Measurements from ENCODE around the gene BCL11A. TPM values are rescaled to one million over a fixed set of nuclear protein-coding genes. Genes with fewer than 3 reads are reported as not detected.

Gene BCL11A
- total RNA-seq, 1 experiment from 2014 or later, result 91.4 TPM

- H2BK15ac ChIP-seq (ENCODE audit: low read depth, low read length), result no peak overlapping the region
- H3K18ac ChIP-seq (ENCODE audit: insufficient read length, low read depth, low read length), result no peak overlapping the region
- H3K79me1 ChIP-seq (ENCODE audit: insufficient read depth, low read depth, low read length, poor library complexity, severe bottlenecking), result no peaks in the 10 kb centered on the region
- no peak overlapping the region for H2BK12ac ChIP-seq (ENCODE audit: insufficient read length, low read depth, low read length)
- no peak overlapping the region for H3K14ac ChIP-seq (ENCODE audit: insufficient read depth, low read length)
- Mint-ChIP-seq H3K36me3 (ENCODE audit: insufficient read depth in 1 of 3, low read depth in 3 of 3) (peaks cover 7 to 30% (median 21%) of the 10 kb centered on the region in 3 experiments), H3K4me3 (peak overlapping the region in 1 of 2 experiments; percentile 21; a peak in 1 of 5 replicates), H3K9me3 (no peaks in the 10 kb centered on the region), H3K27ac (peak overlapping the region in 1 of 3 experiments; percentile 46; a peak in 2 of 7 replicates), H3K27me3 (ENCODE audit: low read depth) (no peaks in the 10 kb centered on the region), H3K4me1 (peaks cover 92% of the 10 kb centered on the region in 2 experiments)
- WGBS (ENCODE audit: extremely low coverage, insufficient read length, low lambda C conversion rate), result no CpG with 5 or more reads among the region's 8 CpGs
- H4K20me1 ChIP-seq (ENCODE audit: control insufficient read depth, insufficient read depth, insufficient read length), result no peaks in the 10 kb centered on the region
- no peak overlapping the region for H2AFZ ChIP-seq (ENCODE audit: low read length)
- no peak overlapping the region for H3K9ac ChIP-seq (ENCODE audit: extremely low read depth, insufficient read length, low read length)
- no peak overlapping the region for H4K8ac ChIP-seq (replicated peaks; ENCODE audit: insufficient read length, low read depth, low read length)
- H2BK5ac ChIP-seq (ENCODE audit: insufficient read length, low read length), result no peak overlapping the region
- no peak overlapping the region for H2BK20ac ChIP-seq (ENCODE audit: low read depth, low read length, poor library complexity, severe bottlenecking)
- no peak overlapping the region for H2AK5ac ChIP-seq (ENCODE audit: insufficient read length, low read length)
- H3K27ac ChIP-seq (ENCODE audit: insufficient read length, low read depth, low read length), result no peak overlapping the region
- H3K4me1 ChIP-seq (ENCODE audit: insufficient read depth, low read length), result peaks cover 25% of the 10 kb centered on the region
- H3K56ac ChIP-seq (ENCODE audit: insufficient read length, low read depth, low read length), result no peak overlapping the region
- H3K23me2 ChIP-seq (ENCODE audit: insufficient read length, low read depth, low read length, poor library complexity, severe bottlenecking), result no peaks in the 10 kb centered on the region
- H3T11ph ChIP-seq (ENCODE audit: low read length), result no peak overlapping the region
- H2BK120ac ChIP-seq (ENCODE audit: low read depth, low read length, poor library complexity, severe bottlenecking), result no peak overlapping the region
- no peak overlapping the region for H4K91ac ChIP-seq (ENCODE audit: insufficient read length, low read depth, low read length)
- no peak overlapping the region for H4K5ac ChIP-seq (ENCODE audit: insufficient read length, low read depth, low read length)
- H3K4ac ChIP-seq (ENCODE audit: low read depth, low read length), result no peak overlapping the region
- H3K4me2 ChIP-seq (ENCODE audit: insufficient read depth, insufficient read length, low read length), result no peak overlapping the region
- H3K9me3 ChIP-seq (ENCODE audit: control insufficient read depth, low read depth, low read length), result no peaks in the 10 kb centered on the region
- no peak overlapping the region for H3K23ac ChIP-seq (ENCODE audit: insufficient read length, low read depth, low read length)
- H3K27me3 ChIP-seq (ENCODE audit: insufficient read depth, low read length), result no peaks in the 10 kb centered on the region
- H3K79me2 ChIP-seq (ENCODE audit: insufficient read depth, low read length), result peaks cover 12% of the 10 kb centered on the region; the same call in 1 of the 2 replicates
- no peak for DNase-seq
- TF ChIP-seq CTCF (conservative IDR thresholded peaks at IDR 0.05), result no peak
These were observed 24.2 kb downstream of the BCL11A start for GRCh38 chr2:60529136-60529784.
